SK-N-SH treated with all-trans-retinoic acid at 6 μM for 48 hours (cell line): ENCODE measurements around the gene HECTD4.

Experiments
- ATAC-seq: fragments of 200-7000 bp; cut with Tn5 transposase; 3 replicates; pipeline ENCODE4 v1.9.1; 2020; ENCODE audit warnings: mild to moderate bottlenecking, moderate library complexity
- ARNTL ChIP-seq: fragments of 450-650 bp; formaldehyde crosslinking; IDR thresholded peaks from 2 replicates; pipeline ENCODE4 v1.5.0; 2020; ENCODE audit warnings: low read depth, mild to moderate bottlenecking, moderate library complexity, borderline replicate concordance
- BACH2 ChIP-seq: fragments of 250-450 bp; sonication (Bioruptor Pico); IDR thresholded peaks from 2 replicates; pipeline ENCODE4 v1.9.0; 2021; ENCODE audit warnings: mild to moderate bottlenecking, borderline replicate concordance
- CREB5 ChIP-seq: fragments of 250-450 bp; sonication (Bioruptor Pico); IDR thresholded peaks from 2 replicates; pipeline ENCODE4 v1.5.1; 2020; ENCODE audit warnings: low read depth, mild to moderate bottlenecking, moderate library complexity
- ESRRG ChIP-seq: fragments of 250-450 bp; sonication (Bioruptor Pico); IDR thresholded peaks from 2 replicates; pipeline ENCODE4 v1.6.1; 2021; ENCODE audit warnings: mild to moderate bottlenecking
- GLIS3 ChIP-seq: fragments of 250-450 bp; sonication (Bioruptor Pico); IDR thresholded peaks from 2 replicates; pipeline ENCODE4 v1.5.0; 2020; ENCODE audit warnings: mild to moderate bottlenecking, moderate library complexity
- ISL1 ChIP-seq: fragments of 250-450 bp; sonication (Bioruptor Pico); IDR thresholded peaks from 2 replicates; pipeline ENCODE4 v2.1.2; 2022; ENCODE audit warnings: mild to moderate bottlenecking, moderate library complexity
- OSR1 ChIP-seq: fragments of 250-450 bp; sonication (Bioruptor Pico); IDR thresholded peaks from 2 replicates; pipeline ENCODE4 v1.8.0; 2022; ENCODE audit warnings: moderate library complexity, mild to moderate bottlenecking, inconsistent platforms
- POU6F1 ChIP-seq: fragments of 250-450 bp; sonication (Bioruptor Pico); IDR thresholded peaks from 2 replicates; pipeline ENCODE4 v1.8.0; 2021; ENCODE audit warnings: low read depth, mild to moderate bottlenecking, moderate library complexity, borderline replicate concordance
- PPARA ChIP-seq: fragments of 250-450 bp; sonication (Bioruptor Pico); IDR thresholded peaks from 2 replicates; pipeline ENCODE4 v1.5.0; 2020; ENCODE audit warnings: mild to moderate bottlenecking, borderline replicate concordance
- RARB ChIP-seq: fragments of 250-450 bp; sonication (Bioruptor Pico); IDR thresholded peaks from 2 replicates; pipeline ENCODE4 v1.8.0; 2021; ENCODE audit warnings: mild to moderate bottlenecking, moderate library complexity
- SNAI2 ChIP-seq: fragments of 250-450 bp; sonication (Bioruptor Pico); IDR thresholded peaks from 2 replicates; pipeline ENCODE4 v1.5.0; 2020; ENCODE audit warnings: mild to moderate bottlenecking, moderate library complexity
- TCF4 ChIP-seq: fragments of 250-450 bp; sonication (Bioruptor Pico); IDR thresholded peaks from 2 replicates; pipeline ENCODE4 v1.8.0; 2021; ENCODE audit warnings: mild to moderate bottlenecking, moderate library complexity, borderline replicate concordance
- TOX ChIP-seq: fragments of 250-450 bp; sonication (Bioruptor Pico); IDR thresholded peaks from 2 replicates; pipeline ENCODE4 v1.8.0; 2021; ENCODE audit warnings: mild to moderate bottlenecking, moderate library complexity, borderline replicate concordance
- TSHZ2 ChIP-seq: fragments of 250-450 bp; sonication (Bioruptor Pico); IDR thresholded peaks from 2 replicates; pipeline ENCODE4 v1.5.0; 2020; ENCODE audit warnings: mild to moderate bottlenecking, moderate library complexity
- ZC3H10 ChIP-seq: fragments of 250-450 bp; sonication (Bioruptor Pico); IDR thresholded peaks from 2 replicates; pipeline ENCODE4 v1.5.1; 2021; ENCODE audit warnings: mild to moderate bottlenecking, moderate library complexity
- ZFP3 ChIP-seq: fragments of 250-450 bp; sonication (Bioruptor Pico); IDR thresholded peaks from 2 replicates; pipeline ENCODE4 v1.5.0; 2020; ENCODE audit warnings: mild to moderate bottlenecking, moderate library complexity
- ZFP30 ChIP-seq: fragments of 450-650 bp; formaldehyde crosslinking; IDR thresholded peaks from 2 replicates; pipeline ENCODE4 v1.5.0; 2022; ENCODE audit warnings: mild to moderate bottlenecking, moderate library complexity
- ZNF565 ChIP-seq: fragments of 450-650 bp; formaldehyde crosslinking; conservative IDR thresholded peaks from 2 replicates; pipeline ENCODE4 v1.5.0; 2020; ENCODE audit warnings: low read depth, mild to moderate bottlenecking, moderate library complexity
- ZNF70 ChIP-seq: fragments of 450-650 bp; formaldehyde crosslinking; IDR thresholded peaks from 2 replicates; pipeline ENCODE4 v1.5.0; 2020; ENCODE audit warnings: mild to moderate bottlenecking, moderate library complexity
- ZNF8 ChIP-seq: fragments of 450-650 bp; formaldehyde crosslinking; IDR thresholded peaks from 2 replicates; pipeline ENCODE4 v1.5.0; 2020; ENCODE audit warnings: mild to moderate bottlenecking, moderate library complexity

Gene HECTD4

GRCh38 chr12:112217647-112218046 is 164.6 kb downstream of the HECTD4 start:
- no peak for ATAC-seq
- TF ChIP-seq POU6F1 (CRISPR knock-in tag), result no peak
- TF ChIP-seq RARB (CRISPR knock-in tag), result no peak
- TF ChIP-seq TCF4 (CRISPR knock-in tag), result no peak
- no peak for TF ChIP-seq ZFP3
- TF ChIP-seq CREB5 (CRISPR knock-in tag), result no peak
- no peak for TF ChIP-seq ZC3H10 (CRISPR knock-in tag)
- TF ChIP-seq ESRRG (CRISPR knock-in tag), result no peak
- no peak for TF ChIP-seq TSHZ2 (CRISPR knock-in tag)
- TF ChIP-seq ZNF8 (CRISPR knock-in tag), result no peak
- no peak for TF ChIP-seq BACH2 (CRISPR knock-in tag)
- TF ChIP-seq ARNTL, result no peak
- TF ChIP-seq ZNF565 (CRISPR knock-in tag), result no peak
- TF ChIP-seq ZNF70, result no peak
- no peak for TF ChIP-seq OSR1
- TF ChIP-seq TOX (CRISPR knock-in tag), result no peak

- ATAC-seq, result no peak
- TF ChIP-seq ISL1 (no peak), ZNF8 (CRISPR knock-in tag) (no peak), ZFP30 (CRISPR knock-in tag) (no peak), GLIS3 (CRISPR knock-in tag) (no peak), RARB (CRISPR knock-in tag) (no peak), SNAI2 (CRISPR knock-in tag) (no peak), OSR1 (no peak), BACH2 (CRISPR knock-in tag) (no peak), PPARA (CRISPR knock-in tag) (no peak)
Measured at GRCh38 chr12:112216223-112216622, 166.0 kb downstream of the HECTD4 start.

GRCh38 chr12:112214064-112214463 is 168.2 kb downstream of the HECTD4 start:
- no peak for ATAC-seq
- no peak for TF ChIP-seq GLIS3 (CRISPR knock-in tag)
- TF ChIP-seq ESRRG (CRISPR knock-in tag), result no peak
- TF ChIP-seq TSHZ2 (CRISPR knock-in tag), result no peak
- no peak for TF ChIP-seq ARNTL
- no peak for TF ChIP-seq OSR1

- no peak for ATAC-seq
- TF ChIP-seq TSHZ2 (CRISPR knock-in tag) (no peak), OSR1 (no peak), ZFP30 (CRISPR knock-in tag) (no peak)
Measured at GRCh38 chr12:112208301-112208910, 173.8 kb downstream of the HECTD4 start.
